HFFc6 (cell line): Measurements from ENCODE around the gene EPB41L2. TPM values are rescaled to one million over a fixed set of nuclear protein-coding genes. Genes with fewer than 3 reads are reported as not detected.

Experiments used
- DNase-seq: peaks from one replicate; pipeline ENCODE4 v3.0.0-alpha.2; 2018
- H3K27ac Mint-ChIP-seq: 2 replicates; pipeline ENCODE4 v1.8.0; 2020; ENCODE audit warnings: mild to moderate bottlenecking, mixed read lengths
- H3K27me3 Mint-ChIP-seq: 2 replicates; pipeline ENCODE4 v1.8.0; 2021; ENCODE audit warnings: mild to moderate bottlenecking, moderate library complexity, mixed read lengths; ENCODE audit not compliant: insufficient read depth
- H3K36me3 Mint-ChIP-seq: 2 replicates; pipeline ENCODE4 v1.8.0; 2021; ENCODE audit warnings: low read depth, mixed read lengths
- H3K4me1 Mint-ChIP-seq: 2 replicates; pipeline ENCODE4 v1.8.0; 2020; ENCODE audit warnings: low read depth, mixed read lengths
- H3K4me3 Mint-ChIP-seq: 2 replicates; pipeline ENCODE4 v1.8.0; 2020; ENCODE audit warnings: mild to moderate bottlenecking, moderate library complexity, mixed read lengths
- H3K9me3 Mint-ChIP-seq: 2 replicates; pipeline ENCODE4 v1.8.0; 2020; ENCODE audit warnings: mild to moderate bottlenecking, mixed read lengths
- CTCF ChIP-seq: fragments of 200-600 bp; sonication (generic); IDR thresholded peaks from 2 replicates; pipeline ENCODE4 v1.5.0; 2021; ENCODE audit warnings: antibody characterized with exemption, mild to moderate bottlenecking
- total RNA-seq, 6 experiments: library from RNA; stranded (reverse); fragmentation: NEBNext Ultra II Directional; extraction: Animal tissue kit (Norgen Biotek cat#: 25700); gene quantifications; 2 replicates in 1 of 6; 3 replicates in 5 of 6; pipeline ENCODE4 v1.2.3, GENCODE V29; 2021

EPB41L2 gene
- total RNA-seq, 6 experiments from 2014 or later, result 39.3 to 73.8 (median 60.7) TPM

GRCh38 chr6:131061751-131062119, 1.3 kb downstream of the EPB41L2 start:
- Mint-ChIP-seq H3K4me3 (peak overlapping the region; percentile 93), H3K27ac (peak overlapping the region; percentile 82), H3K9me3 (0 out of 2 replicates have a peak, but pooled peaks cover 5% of the 10 kb centered on the region), H3K36me3 (peaks cover 14% of the 10 kb centered on the region), H3K27me3 (no peaks in the 10 kb centered on the region; the same call in 1 of the 2 replicates), H3K4me1 (peaks cover 48% of the 10 kb centered on the region)
- no peak for DNase-seq
- no peak for TF ChIP-seq CTCF

- Mint-ChIP-seq H3K9me3 (peaks cover 11% of the 10 kb centered on the region), H3K4me1 (peaks cover 48% of the 10 kb centered on the region), H3K27me3 (no peaks in the 10 kb centered on the region; the same call in 1 of the 2 replicates), H3K36me3 (peaks cover 19% of the 10 kb centered on the region), H3K27ac (peak overlapping the region; percentile 82), H3K4me3 (peak overlapping the region; percentile 93)
- TF ChIP-seq CTCF, result no peak
- DNase-seq, result no peak
Measured at GRCh38 chr6:131061041-131061750, 1.8 kb downstream of the EPB41L2 start.

GRCh38 chr6:131060311-131060710, 2.7 kb downstream of the EPB41L2 start:
- peak overlapping the region; percentile 93 for H3K4me3 Mint-ChIP-seq
- peaks cover 48% of the 10 kb centered on the region for H3K4me1 Mint-ChIP-seq

GRCh38 chr6:131059486-131059885, 3.6 kb downstream of the EPB41L2 start:
- Mint-ChIP-seq H3K9me3 (peaks cover 28% of the 10 kb centered on the region), H3K36me3 (peaks cover 30% of the 10 kb centered on the region), H3K27me3 (no peaks in the 10 kb centered on the region; the same call in 1 of the 2 replicates), H3K27ac (peak overlapping the region; percentile 82), H3K4me1 (peaks cover 50% of the 10 kb centered on the region), H3K4me3 (peak overlapping the region; percentile 93)
- no peak for TF ChIP-seq CTCF
- peak; percentile 61 for DNase-seq

More at GRCh38 chr6:131060311-131060710, 2.7 kb downstream of the EPB41L2 start:
- peak overlapping the region; percentile 82 for H3K27ac Mint-ChIP-seq
- peak; percentile 26 for DNase-seq
- peaks cover 21% of the 10 kb centered on the region for H3K36me3 Mint-ChIP-seq
- no peak for TF ChIP-seq CTCF
- no peaks in the 10 kb centered on the region; the same call in 1 of the 2 replicates for H3K27me3 Mint-ChIP-seq
- peaks cover 19% of the 10 kb centered on the region for H3K9me3 Mint-ChIP-seq

- Mint-ChIP-seq H3K9me3 (peaks cover 39% of the 10 kb centered on the region), H3K36me3 (peaks cover 39% of the 10 kb centered on the region), H3K27me3 (peaks cover 2% of the 10 kb centered on the region), H3K27ac (no peak overlapping the region), H3K4me3 (no peak overlapping the region), H3K4me1 (peaks cover 50% of the 10 kb centered on the region)
- DNase-seq, result no peak
- no peak for TF ChIP-seq CTCF
Measured at GRCh38 chr6:131058236-131058635, 4.8 kb downstream of the EPB41L2 start.
